Rectal smooth muscle tissue (tissue), 1 donor: ENCODE measurements around the gene LRRC74B.
"Not testable (repeated sequence)": the region's sequence is repeated elsewhere in the genome, so short reads cannot be mapped to it uniquely, and the experiment has no call there.

Experiments used
- H3K27ac ChIP-seq: one replicate; pipeline ENCODE4 v1.7.0; 2013; ENCODE audit warnings: low read depth, low read length, inconsistent platforms
- H3K27me3 ChIP-seq: one replicate; pipeline ENCODE4 v1.7.0; 2013; ENCODE audit warnings: low read length; ENCODE audit not compliant: control insufficient read depth, insufficient read depth
- H3K36me3 ChIP-seq: one replicate; pipeline ENCODE4 v1.7.0; 2013; ENCODE audit warnings: low read length; ENCODE audit not compliant: control insufficient read depth, insufficient read depth
- H3K4me1 ChIP-seq: one replicate; pipeline ENCODE4 v1.7.0; 2013; ENCODE audit warnings: low read length; ENCODE audit not compliant: control insufficient read depth, insufficient read depth
- H3K4me3 ChIP-seq: one replicate; pipeline ENCODE4 v1.7.0; 2013; ENCODE audit warnings: low read length
- H3K9ac ChIP-seq: one replicate; pipeline ENCODE4 v1.7.0; 2013; ENCODE audit warnings: low read length

Gene LRRC74B

DNA sequence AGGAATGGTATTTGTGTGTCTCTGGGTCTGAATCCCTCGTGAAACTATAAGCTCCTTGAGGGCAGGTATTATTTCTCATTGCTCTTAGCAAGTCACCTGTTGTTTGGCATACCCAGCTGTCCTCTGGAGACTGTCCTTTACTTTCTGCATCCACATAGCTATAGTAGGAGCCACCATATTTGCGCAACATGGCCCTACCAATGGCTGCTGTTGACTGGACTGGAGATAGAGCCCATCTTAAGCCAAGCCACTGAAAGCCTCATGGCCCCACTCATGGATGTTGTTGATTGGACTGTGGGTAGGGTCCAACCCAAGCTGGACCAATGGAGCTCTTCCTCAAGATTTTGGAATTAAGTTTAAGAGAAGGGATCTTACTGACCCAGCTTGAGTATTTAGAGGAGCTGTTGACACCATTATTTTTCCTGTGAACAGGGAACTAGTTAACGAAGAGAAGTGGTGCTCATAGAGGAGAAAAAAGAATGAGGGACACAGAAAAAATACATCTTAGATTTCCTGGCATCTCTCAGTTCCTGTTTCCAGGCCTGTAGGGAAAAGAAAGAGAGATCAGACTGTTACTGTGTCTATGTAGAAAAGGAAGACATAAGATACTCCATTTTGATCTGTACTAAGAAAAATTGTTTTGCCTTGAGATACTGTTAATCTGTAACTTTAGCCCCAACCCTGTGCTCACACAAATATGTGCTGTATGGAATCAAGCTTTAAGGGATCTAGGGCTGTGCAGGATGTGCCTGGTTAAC, 47.2 kb downstream of the LRRC74B start:
- Histone ChIP-seq H3K9ac (no peak overlapping the region), H3K27me3 (no peaks in the 10 kb centered on the region), H3K36me3 (no peaks in the 10 kb centered on the region), H3K4me3 (no peak overlapping the region), H3K4me1 (no peaks in the 10 kb centered on the region), H3K27ac (no peak overlapping the region)

DNA sequence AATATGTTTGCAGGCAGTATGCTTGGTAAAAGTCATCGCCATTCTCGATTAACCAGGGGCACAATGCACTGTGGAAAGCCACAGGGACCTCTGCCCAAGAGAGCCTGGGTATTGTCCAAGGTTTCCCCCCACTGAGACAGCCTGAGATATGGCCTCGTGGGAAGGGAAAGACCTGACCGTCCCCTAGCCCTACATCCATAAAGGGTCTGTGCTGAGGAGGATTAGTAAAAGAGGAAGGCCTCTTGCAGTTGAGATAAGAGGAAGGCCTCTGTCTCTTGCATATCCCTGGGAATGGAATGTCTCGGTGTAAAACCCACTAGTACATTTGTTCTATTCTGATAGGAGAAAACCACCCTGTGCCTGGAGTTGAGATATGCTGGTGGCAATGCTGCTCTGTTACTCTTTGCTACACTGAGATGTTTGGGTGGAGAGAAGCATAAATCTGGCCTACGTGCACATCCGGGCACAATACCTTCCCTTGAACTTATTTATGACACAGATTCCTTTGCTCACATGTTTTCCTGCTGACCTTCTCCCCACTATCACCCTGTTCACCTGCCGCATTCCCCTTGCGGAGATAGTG, 47.9 kb downstream of the LRRC74B start:
- H3K4me1 ChIP-seq, H3K4me3 ChIP-seq, H3K36me3 ChIP-seq, H3K27ac ChIP-seq, H3K9ac ChIP-seq, H3K27me3 ChIP-seq: not testable (repeated sequence)

DNA sequence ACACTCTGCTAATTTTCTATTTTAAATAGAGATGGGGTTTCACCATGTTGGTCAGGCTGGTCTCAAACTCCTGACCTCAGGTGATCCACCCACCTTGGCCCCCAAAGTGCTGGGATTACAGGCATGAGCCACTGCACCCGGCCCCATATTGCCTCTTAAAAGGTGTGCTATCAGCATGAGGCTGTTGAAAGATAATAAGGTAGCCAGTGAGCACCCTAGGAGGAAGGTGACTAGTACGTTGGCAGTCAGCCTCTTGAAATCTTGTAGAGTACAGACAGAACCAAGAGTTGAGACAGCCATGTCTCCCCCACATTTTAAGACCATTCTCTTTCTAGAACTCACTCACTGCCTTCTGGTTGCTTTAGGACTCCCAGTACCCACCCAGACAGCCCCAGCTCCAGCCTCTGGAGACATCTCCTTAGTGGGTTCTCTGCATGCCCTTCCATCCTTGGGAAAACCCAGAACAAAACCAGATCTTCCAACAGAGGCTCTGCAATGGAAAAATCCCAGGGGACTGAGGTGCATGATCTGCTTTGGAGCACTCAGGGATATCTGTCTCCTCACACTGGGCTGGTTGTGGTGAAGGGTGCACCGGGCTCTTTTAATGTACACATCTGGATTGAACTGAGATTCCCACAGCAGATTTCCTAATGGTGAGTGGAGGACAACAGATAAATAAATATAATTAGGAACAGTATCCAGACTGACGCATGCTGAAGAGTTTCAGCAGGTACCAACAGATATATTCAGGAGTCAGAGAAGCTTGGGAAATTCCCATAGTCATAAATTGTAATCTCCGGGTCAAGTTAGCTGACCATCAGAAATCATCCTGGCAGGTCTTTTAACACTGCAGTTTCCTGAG, 49.4 kb downstream of the LRRC74B start:
- H3K4me3 ChIP-seq, result no peak overlapping the region
- no peaks in the 10 kb centered on the region for H3K36me3 ChIP-seq
- no peaks in the 10 kb centered on the region for H3K4me1 ChIP-seq
- no peak overlapping the region for H3K27ac ChIP-seq
- H3K27me3 ChIP-seq, result no peaks in the 10 kb centered on the region
- no peak overlapping the region for H3K9ac ChIP-seq

DNA sequence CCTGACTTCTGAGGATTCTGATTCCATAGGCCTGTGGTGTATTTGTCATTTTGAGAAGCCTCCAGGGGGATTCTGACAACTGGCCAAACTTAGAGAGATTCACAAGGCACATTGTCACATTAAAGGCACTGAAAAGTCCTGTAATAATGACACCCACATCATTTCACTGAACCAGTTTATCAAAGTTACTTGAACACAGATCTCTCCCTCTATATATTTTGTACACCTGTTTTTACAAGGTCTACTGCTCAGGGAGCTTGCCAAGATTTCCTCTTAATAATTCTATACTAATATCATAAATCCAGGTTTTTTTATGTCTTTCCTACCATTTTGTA, 50.0 kb downstream of the LRRC74B start:
- Histone ChIP-seq H3K4me1 (no peaks in the 10 kb centered on the region), H3K9ac (no peak overlapping the region), H3K27ac (no peak overlapping the region), H3K36me3 (no peaks in the 10 kb centered on the region), H3K4me3 (no peak overlapping the region), H3K27me3 (no peaks in the 10 kb centered on the region)

DNA sequence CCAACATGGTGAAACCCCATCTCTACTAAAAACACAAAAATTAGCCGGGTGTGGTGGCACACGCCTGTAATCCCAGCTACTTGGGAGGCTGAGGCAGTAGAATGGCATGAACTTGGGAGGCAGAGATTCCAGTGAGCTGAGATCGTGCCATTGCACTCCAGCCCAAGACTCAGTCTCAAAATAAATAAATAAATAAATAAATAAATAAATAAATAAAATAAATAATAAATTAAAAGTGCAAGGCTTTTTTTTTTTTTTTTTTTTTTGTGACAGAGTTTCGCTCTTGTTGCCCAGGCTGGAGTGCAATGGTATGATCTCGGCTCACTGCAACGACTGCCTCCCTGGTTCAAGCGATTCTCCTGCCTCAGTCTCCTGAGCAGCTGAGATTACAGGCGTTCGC, 51.1 kb downstream of the LRRC74B start:
- not testable (repeated sequence) for H3K4me1 ChIP-seq, H3K36me3 ChIP-seq, H3K4me3 ChIP-seq, H3K9ac ChIP-seq, H3K27ac ChIP-seq, H3K27me3 ChIP-seq

DNA sequence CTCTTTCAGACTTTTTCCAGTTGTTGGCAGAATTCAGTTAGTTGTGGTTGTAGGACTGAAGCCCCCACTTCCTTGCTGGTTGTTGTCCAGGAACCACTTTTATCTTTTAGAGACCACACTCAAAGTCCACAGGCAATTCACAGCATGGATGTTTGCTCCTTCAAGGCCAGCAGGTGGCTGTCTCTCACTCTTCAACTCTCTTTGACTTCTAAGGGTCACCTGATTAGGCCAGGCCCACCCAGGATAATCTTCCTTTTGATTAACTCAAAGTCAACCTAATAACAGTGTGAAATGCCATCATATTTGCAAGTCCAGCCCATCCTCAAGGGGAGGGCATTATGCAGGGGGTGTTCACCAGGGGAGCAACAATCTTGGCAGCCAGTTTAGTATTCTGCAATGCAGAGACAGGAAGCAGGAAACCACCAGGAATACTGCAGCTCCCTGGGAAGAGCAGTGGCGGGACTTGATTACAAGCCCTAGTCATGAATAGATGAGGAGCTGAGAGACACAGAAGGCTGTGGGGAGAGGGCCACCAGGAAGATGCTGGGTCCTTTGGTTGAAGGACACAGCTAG, 52.4 kb downstream of the LRRC74B start:
- no peak overlapping the region for H3K4me3 ChIP-seq
- no peaks in the 10 kb centered on the region for H3K27me3 ChIP-seq
- no peaks in the 10 kb centered on the region for H3K4me1 ChIP-seq
- H3K9ac ChIP-seq, result no peak overlapping the region
- H3K27ac ChIP-seq, result no peak overlapping the region
- H3K36me3 ChIP-seq, result no peaks in the 10 kb centered on the region

DNA sequence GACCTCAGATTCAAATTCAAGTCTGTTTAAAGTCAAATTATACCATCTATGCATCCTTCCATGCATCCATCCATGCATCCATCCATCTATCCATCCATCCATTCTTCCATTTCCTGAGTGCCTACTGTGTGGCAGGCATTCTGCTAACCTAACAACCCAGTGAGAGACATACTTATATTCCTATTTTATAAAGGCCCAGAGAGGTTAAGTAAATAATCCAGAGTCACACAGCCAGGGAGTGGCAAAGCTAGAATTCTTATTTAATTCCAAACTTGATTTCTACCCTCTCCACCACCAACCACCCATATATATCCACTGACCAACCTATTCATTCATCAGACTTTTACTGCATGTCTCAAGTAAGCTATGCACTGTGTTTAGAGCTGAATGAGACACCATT, 53.8 kb downstream of the LRRC74B start:
- Histone ChIP-seq H3K9ac (no peak overlapping the region), H3K4me1 (no peaks in the 10 kb centered on the region), H3K27ac (no peak overlapping the region), H3K4me3 (no peak overlapping the region), H3K27me3 (no peaks in the 10 kb centered on the region), H3K36me3 (no peaks in the 10 kb centered on the region)

DNA sequence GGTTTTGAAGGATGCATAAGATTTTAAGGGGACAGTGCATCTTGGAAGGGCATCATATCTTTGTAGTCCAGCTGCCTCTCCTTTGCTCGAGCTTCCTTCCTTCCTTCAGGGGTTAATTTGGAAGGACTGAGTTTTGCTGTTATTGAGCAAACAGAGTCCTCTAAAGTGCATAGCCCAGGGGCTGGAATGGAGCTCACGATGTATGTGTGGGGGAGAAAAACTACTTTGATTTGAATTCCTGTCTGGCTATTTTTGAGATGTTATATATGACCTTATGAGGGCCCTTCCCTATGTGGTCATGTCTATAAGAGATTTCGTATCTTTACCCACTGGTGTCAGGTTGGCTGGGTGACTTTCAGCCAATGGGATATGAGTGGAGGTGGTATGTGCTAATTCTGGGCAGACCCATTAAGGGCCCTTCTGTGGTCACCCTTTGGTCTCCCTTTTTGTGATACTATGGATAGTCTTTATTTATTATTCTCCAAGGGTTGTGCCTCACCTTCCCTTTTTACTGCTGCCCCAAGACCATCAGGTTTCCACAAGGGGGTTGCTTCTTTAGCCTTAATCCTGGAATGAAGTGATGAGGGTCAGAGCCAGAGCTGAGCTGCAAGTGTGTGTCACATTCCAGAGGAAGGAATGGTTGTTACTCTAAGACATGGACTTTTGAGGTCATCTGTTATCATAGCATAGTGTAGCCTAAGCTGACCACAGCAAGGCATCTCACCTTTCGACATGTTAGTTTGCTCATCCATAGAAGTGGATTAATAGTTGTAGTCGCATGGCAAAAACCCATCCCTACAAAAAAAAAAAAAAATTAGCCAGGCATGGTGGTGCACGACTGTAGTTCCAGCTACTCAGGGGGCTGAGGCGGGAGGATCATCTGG, 54.6 kb downstream of the LRRC74B start:
- Histone ChIP-seq H3K27me3 (no peaks in the 10 kb centered on the region), H3K4me1 (no peaks in the 10 kb centered on the region), H3K27ac (no peak overlapping the region)

DNA sequence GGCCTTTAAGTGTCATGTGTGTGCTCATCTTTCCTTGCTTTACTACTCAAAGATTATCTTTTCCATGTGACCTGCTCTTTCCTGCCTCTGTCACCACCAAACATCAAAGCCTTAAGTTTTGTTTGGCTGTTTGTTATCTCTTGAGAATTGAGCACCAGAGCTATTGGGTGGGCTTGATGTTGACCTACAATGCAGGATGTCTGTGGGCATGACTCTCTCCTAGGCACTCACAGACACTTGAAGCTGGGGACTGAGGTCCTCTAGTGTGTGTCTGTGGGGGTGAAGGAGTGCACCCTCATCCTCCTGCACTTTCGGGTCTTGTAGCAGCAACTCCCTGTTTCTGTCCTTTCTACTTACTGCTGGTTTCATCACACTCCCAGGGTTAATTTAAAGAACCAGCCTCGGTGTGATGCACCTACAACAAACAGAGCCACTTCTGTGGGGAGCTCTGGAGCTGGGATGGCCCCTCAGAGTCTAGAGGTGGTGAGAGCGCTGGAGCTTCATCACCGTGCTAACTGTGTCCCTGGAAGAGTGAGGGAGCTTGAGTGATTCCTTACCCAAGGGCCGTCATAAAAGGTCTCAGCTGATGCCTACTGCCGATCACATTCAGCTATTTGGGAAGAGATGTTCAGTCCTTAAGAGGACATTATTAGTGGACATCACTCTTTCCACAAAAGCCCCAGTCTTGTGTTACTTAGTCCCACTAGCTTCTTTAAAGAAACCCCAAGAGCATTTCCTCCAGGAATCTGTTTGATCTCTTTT, 56.3 kb downstream of the LRRC74B start:
- Histone ChIP-seq H3K9ac (no peak overlapping the region), H3K27me3 (no peaks in the 10 kb centered on the region), H3K36me3 (no peaks in the 10 kb centered on the region), H3K27ac (no peak overlapping the region), H3K4me3 (no peak overlapping the region), H3K4me1 (no peaks in the 10 kb centered on the region)

More for the DNA sequence above, 54.6 kb downstream of the LRRC74B start:
- H3K9ac ChIP-seq, result no peak overlapping the region
- no peaks in the 10 kb centered on the region for H3K36me3 ChIP-seq
- no peak overlapping the region for H3K4me3 ChIP-seq

DNA sequence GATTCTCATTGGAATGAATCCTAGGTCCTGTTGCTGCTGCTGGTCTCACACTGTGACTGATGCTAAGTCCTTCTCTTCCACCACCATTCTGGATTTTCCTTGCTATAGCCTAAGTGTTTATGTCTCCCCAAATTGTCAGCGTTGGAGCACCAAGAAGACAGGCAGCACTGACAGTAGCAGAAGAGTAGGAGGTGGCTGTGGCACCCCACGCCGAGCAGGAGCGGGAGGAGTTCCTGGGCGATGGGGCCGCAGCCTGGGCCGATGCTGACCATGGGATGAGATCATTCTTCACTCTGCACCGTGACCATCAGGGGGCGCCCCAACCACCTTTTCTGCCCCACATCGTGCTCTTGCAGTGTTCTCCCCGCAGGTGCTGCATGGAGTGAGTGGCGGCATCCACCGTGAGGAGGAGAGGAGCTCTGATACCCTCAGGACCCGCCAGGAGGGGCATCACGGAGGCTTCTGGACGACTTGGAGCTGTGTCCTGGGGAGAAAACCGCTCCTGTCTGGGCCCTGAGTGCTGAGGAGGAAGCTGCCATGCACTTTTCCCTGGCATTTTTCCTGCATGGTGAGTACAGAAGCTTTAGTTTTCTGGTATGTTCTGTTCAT, 57.0 kb downstream of the LRRC74B start:
- Histone ChIP-seq H3K27ac (no peak overlapping the region), H3K4me1 (no peaks in the 10 kb centered on the region), H3K9ac (no peak overlapping the region), H3K27me3 (no peaks in the 10 kb centered on the region), H3K4me3 (no peak overlapping the region), H3K36me3 (no peaks in the 10 kb centered on the region)

DNA sequence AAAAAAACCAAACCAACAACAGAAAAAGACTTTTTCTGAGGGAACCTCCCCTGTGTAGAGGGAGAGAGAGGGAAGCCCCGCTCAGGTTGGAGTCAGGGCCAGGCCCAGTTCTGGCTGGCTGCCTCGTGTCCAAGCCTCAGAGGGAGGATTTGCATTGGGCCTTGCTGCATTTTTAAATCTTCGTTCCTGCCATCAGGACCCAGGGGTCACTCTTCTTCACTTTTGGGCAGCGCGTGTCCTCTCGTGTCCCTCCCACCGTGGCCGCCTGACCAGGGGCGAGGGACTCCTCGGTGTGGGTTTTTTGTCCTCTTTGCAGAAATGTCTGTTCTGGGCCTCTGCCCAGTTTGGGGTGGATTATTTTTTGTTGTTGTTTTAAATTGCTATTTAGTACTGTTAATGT, 57.9 kb downstream of the LRRC74B start:
- Histone ChIP-seq H3K9ac (no peak overlapping the region), H3K36me3 (no peaks in the 10 kb centered on the region), H3K4me3 (no peak overlapping the region), H3K27me3 (no peaks in the 10 kb centered on the region), H3K27ac (no peak overlapping the region), H3K4me1 (no peaks in the 10 kb centered on the region)
